GM04503 (cell line): Measurements from ENCODE around the gene TGIF1.
A peak's percentile ranks its signal among the peaks of the same experiment; 100 is the strongest.
"Not testable (repeated sequence)": the region's sequence is repeated elsewhere in the genome, so short reads cannot be mapped to it uniquely, and the experiment has no call there.

Experiments
- DNase-seq: peaks from one replicate; pipeline ENCODE4 v3.0.0-alpha.2; 2012; ENCODE audit warnings: low read depth

Gene TGIF1

DNA sequence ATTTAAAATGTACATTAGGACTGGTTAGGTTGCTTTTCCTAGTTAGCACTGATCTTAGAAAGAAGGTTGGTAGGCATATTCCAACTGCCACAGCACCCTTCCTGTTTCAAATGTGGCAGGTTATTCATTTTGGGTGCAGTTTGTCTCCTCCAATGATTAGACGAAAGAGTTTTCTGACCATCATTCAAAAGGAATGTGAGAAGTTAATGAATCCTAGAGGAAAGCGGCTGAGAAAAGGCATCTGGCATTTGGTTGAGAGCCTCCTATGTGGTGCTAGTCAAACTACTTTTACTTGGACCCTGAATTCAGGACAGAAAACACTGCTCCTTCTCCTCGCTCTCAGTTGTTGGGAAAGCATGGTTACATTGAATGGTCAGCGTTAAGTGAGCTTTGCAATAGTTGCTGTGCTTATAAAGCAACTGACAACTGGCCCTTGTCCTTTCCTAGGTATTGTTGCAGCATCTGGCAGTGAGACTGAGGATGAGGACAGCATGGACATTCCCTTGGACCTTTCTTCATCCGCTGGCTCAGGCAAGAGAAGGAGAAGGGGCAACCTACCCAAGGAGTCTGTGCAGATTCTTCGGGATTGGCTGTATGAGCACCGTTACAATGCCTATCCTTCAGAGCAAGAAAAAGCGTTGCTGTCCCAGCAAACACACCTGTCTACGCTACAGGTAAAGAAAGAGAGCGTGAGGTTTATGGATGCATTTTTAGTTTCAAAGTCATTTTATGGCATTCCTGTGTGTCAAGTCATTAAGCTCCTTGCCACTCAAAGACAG is 6.1 kb downstream of the TGIF1 start:
- DNase-seq = no peak

GRCh38 chr18:3456686-3457069 is 6.7 kb downstream of the TGIF1 start:
- no peak for DNase-seq

GRCh38 chr18:3457261-3457724 is 7.3 kb downstream of the TGIF1 start:
- no peak for DNase-seq

DNA sequence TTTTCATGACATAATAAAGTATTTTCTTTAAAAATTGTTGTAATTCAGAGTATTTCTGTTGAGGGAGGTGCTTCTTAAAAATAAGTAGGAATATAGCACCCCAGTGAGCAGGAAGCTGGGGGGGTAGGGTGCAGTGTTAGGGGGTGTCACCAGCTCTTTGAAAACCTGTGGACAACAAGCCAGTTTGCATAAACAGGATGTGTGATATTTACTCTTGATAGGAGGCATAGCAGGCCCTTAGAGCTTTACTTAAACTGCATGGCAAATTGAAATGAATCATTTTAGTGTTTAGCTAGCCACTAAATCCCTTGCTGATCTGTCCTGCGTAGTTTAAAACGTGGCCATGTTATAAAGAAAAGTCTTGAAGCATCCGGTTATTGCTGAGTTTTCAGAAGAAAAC is 8.4 kb downstream of the TGIF1 start:
- DNase-seq = no peak

DNA sequence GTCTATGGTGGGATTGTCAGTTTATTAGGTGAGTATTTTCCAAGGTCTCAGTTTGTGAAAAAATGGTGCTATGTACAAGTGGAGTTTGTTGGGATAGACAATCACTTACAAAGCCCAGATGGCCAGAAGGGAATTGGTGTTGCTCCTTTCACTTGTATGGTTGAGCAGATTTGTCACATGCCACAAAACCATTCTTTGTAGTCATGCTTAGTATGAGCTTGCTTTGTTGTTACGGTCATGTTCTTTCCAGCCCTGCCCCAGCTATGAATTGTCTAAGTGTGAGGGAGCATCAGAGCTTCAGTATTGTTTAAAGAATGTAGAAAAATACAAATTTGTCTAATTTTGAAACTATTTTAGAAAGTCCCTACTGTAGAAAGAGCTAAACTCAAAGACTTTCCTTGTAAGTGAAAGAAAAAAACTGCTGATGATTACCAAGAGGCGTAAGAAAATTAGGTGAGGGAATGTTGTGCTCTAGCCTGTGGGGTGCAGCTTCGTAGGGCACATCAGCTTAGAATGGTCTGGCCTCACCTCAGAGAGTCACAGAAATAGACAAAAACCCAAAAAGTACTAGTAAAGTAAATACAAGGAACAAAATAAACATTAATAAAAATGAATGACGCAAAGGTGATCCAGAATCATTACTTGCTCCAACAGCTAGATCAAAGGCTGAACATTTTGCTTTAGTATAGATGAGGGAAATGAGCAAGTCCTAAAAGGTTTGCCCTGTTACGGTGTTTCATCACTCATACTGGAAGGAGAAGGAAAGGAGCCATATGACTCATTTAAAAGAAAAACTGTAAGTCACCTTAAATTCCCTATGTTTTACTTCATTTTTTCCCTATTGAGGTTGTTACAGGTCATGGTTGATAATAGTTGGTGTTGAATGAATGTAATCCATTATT is 9.2 kb downstream of the TGIF1 start:
- no peak for DNase-seq

DNA sequence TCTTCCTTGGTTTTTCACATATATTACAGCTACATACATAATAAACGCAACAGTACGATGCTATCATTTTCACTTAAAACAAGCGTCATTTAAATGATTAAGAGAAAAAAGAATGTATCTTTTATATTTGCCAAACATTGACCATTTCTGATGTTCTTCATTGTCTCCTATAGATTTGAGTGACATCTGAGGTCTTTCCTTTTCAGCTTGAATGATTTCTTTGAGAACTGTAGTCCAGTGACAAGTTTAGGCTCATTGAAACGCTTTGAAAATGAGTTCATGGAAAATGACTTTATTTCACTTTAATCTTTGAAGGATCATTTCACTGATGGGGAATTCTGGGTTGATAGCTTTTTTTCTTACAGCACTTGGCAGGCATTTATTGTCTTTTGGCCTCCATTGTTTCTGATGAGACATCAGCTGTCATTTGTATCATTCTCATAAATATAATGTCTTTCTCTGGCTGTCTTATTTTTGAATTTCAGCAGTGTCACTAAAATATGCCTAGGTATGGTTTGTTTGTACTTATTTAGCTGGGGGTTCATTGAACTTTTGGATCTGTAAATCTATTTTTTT is 10.9 kb downstream of the TGIF1 start:
- DNase-seq = no peak

DNA sequence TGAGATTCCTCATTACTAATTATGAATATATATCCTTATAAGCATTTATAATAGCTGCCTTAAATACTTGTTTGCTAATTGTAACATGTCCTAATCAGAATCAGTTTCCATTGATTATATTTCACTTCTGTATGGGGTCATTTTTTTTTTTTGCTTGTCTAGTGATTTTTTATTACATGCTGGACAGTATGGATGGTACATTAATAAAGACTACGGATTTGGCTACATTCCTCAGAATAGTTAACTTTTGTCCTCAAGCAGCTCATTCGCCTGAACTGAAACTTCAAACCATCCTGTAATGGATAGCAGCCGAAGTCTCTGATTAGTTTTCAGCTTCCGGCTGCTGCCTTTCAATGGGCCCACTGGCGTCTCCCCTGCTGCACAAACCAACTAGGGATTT is 11.7 kb downstream of the TGIF1 start:
- DNase-seq = no peak

GRCh38 chr18:3463051-3463450 is 13.1 kb downstream of the TGIF1 start:
- DNase-seq = peak; percentile 48

DNA sequence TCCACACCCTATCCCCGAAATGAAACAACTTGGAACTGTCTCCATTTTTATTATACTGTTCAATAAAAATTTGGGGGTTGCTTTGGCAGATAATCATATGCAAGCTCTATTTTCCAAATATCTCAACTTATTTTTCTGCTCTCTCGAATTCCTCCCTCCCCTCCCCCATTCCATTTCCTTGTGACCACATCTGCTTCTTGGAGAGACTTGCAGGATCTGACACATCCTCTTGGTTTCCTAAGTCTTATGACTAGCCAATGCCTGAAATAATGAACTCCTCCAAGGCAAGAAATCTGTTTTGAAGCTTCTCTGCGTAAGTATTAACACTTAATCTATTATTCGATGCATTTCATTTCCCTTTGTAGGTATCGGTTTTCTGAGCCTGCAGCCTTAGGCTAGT is 16.1 kb downstream of the TGIF1 start:
- DNase-seq = no peak

- DNase-seq = no peak
Observed at GRCh38 chr18:3466872-3467271, 16.9 kb downstream of the TGIF1 start.

DNA sequence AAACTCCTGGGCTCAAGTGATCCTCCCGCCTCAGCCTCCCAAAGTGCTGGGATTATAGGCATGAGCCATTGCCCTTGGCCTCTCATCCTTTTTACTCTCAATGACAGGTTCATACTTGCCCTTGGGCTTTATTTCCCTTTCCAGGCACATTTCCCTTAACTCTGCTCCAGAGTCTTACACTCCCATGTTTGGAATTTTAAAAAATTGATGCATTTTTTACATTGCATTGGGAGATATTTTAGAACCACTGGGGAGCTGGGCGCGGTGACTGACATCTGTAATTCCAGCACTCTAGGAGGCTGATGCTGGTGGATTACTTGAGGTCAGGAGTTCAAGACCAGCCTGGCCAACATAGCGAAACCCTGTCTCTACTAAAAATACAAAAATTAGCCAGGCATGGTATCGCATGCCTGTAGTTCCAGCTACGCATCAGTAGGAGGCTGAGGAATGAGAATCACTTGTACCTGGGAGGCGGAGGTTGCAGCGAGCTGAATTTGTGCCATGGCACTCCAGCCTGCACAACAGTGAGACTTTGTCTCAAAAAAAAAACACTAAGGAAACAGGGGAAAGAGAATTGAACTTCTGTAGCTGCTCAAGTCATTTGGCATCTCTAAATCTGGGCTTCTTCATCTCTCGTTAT is 18.2 kb downstream of the TGIF1 start:
- DNase-seq = no peak

DNA sequence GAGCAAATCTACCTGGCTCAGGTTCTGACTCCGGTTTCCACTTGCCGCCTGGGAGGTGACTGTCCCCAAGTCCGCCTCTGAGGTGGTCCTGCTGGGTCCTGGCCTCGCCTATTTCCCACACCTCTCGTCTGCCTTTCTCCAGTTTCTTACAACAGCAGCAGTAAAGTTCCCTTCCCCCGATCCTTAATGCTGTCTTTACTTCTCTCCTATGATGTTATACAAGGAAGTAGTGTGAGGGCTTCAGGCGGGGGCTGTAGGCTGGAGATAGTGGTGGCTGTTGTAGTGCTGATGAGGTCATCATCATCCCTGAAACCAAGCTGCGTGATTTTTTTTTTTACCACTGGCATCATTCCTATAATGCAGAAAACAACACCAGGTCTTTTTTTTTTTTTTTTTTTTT is 18.9 kb downstream of the TGIF1 start:
- DNase-seq = no peak

- no peak for DNase-seq
Observed at GRCh38 chr18:3471141-3471648, 21.2 kb downstream of the TGIF1 start.

- not testable (repeated sequence) for DNase-seq
Observed at GRCh38 chr18:3472121-3472520, 22.1 kb downstream of the TGIF1 start.

GRCh38 chr18:3472681-3473544 is 22.9 kb downstream of the TGIF1 start:
- no peak for DNase-seq

- no peak for DNase-seq
Observed at GRCh38 chr18:3478262-3478978, 28.4 kb downstream of the TGIF1 start.

DNA sequence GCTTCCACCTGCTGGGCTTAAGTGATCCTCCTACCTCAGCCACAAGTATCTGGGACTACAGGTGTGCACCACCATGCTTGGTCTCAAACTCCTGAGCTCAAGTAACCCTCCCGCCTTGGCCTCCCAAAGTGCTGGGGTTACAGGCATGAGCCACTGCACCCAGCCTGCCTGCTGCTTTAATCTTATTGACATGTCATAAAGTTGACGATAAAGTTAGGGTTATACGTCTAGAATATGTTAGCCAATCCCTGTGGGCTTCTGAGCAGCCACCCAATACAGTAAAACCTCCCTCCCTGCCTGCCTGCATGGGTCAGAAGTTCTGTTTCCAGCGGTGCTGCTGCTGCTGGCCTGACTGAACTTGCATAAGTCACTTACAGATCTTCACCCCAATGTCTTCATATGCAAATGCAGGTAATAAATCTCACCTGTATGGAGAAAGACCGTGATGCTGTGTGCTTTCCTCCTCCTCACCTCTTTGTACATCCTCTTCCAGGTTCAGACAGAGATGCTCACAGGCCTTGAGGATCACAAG is 30.1 kb downstream of the TGIF1 start:
- DNase-seq = no peak

GRCh38 chr18:3480827-3481573 is 31.0 kb downstream of the TGIF1 start:
- no peak for DNase-seq

- no peak for DNase-seq
Observed at GRCh38 chr18:3481696-3482210, 31.8 kb downstream of the TGIF1 start.
